ENCODE measurements around the gene PRSS16. TPM values are rescaled to one million over a fixed set of nuclear protein-coding genes. Genes with fewer than 3 reads are reported as not detected.

The PRSS16 gene
- total RNA-seq, 1 donor from 2014 or later, result 15.1 TPM

DNA sequence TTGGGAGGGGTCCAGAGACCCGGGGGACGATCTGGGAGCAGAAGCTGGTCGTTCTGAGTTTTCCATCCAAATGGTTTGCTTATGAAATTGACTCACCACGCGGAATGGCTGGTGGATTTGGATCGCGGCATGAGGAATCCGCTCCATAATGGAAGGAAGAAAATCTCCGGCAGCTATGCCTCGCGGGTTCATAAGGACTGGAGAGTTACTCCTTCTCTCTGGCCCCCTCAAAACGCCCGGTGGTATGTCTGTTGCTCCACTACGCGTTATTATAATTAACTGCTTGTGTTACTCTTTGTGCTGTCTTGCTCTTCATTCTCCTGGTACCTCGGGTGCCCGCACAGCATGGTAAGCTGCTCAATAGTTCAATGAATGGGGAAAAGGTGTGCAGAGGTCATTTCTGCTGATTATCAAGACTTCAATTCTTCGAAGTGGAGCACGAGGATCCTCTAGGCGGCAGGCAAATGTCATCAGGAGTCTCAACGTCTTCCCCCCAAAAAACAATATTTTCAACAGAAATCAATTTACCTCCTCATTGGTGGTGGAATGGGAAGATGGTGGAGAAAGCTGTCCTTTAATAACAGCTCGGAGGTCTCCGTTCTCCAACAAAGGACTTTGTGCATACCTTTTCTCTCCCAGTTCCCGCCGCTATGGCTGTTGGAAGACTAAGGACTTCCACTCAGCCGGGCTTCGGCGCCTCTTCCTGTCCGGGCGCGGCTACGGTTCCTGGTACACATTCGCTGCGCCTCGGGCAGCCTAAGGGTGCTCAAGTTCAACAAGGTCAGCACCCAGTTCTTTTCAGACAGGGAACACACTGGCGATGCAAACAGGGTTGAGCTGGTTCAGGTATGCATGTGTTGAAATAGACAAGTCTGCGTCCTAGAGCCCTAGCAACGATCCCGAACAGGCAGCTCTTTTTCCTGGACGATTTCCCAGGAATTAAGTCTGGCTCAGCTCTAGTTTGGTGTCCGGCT is 9.2 kb upstream of the PRSS16 start:
- DNase-seq, result no peak
- Histone ChIP-seq H3K4me1 (peaks cover 4% of the 10 kb centered on the region), H3K27me3 (peaks cover 99% of the 10 kb centered on the region), H3K27ac (no peak overlapping the region), H3K36me3 (no peaks in the 10 kb centered on the region), H3K4me3 (no peak overlapping the region), H3K9me3 (no peaks in the 10 kb centered on the region)
- no peak for TF ChIP-seq CTCF (IDR thresholded peaks at IDR 0.05)
- no peak for ATAC-seq
- intact Hi-C loops (cut with DNase I), result no loop called here

GRCh38 chr6:27239258-27239657 is 8.2 kb upstream of the PRSS16 start:
- H3K9me3 ChIP-seq, result no peaks in the 10 kb centered on the region
- H3K27ac ChIP-seq, result no peak overlapping the region
- no peak for DNase-seq
- intact Hi-C loops (cut with DNase I), result no loop called here
- peaks cover 97% of the 10 kb centered on the region for H3K27me3 ChIP-seq
- no peak for ATAC-seq
- no peak overlapping the region for H3K4me3 ChIP-seq
- TF ChIP-seq CTCF (IDR thresholded peaks at IDR 0.05), result no peak
- H3K4me1 ChIP-seq, result peaks cover 4% of the 10 kb centered on the region
- no peaks in the 10 kb centered on the region for H3K36me3 ChIP-seq

DNA sequence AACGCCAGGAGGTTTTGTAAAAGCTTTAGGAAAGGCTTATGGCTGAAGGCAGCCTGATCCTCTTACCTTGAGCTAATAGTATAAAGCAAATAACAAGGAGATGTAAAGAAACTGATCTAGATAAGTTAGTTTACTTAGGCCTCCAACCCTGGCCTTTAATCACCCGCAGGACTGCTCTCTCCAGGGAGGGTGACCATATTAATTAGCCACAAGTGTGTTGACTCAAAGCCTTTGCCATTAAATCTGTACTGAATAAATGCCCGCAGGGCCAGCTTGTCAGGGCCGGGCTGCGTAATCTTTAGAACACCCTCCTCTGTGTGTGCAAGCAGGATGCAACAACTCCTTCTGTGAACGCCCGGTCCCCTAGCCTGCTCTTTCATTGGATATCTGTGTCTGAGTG is 6.1 kb upstream of the PRSS16 start:
- peaks cover 96% of the 10 kb centered on the region for H3K27me3 ChIP-seq
- intact Hi-C loops (cut with DNase I), result no loop called here
- ATAC-seq (no peak), DNase-seq (no peak)
- no peaks in the 10 kb centered on the region for H3K9me3 ChIP-seq
- no peak overlapping the region for H3K27ac ChIP-seq
- H3K4me3 ChIP-seq, result no peak overlapping the region
- H3K4me1 ChIP-seq, result no peaks in the 10 kb centered on the region
- no peak for TF ChIP-seq CTCF (IDR thresholded peaks at IDR 0.05)
- no peaks in the 10 kb centered on the region for H3K36me3 ChIP-seq

DNA sequence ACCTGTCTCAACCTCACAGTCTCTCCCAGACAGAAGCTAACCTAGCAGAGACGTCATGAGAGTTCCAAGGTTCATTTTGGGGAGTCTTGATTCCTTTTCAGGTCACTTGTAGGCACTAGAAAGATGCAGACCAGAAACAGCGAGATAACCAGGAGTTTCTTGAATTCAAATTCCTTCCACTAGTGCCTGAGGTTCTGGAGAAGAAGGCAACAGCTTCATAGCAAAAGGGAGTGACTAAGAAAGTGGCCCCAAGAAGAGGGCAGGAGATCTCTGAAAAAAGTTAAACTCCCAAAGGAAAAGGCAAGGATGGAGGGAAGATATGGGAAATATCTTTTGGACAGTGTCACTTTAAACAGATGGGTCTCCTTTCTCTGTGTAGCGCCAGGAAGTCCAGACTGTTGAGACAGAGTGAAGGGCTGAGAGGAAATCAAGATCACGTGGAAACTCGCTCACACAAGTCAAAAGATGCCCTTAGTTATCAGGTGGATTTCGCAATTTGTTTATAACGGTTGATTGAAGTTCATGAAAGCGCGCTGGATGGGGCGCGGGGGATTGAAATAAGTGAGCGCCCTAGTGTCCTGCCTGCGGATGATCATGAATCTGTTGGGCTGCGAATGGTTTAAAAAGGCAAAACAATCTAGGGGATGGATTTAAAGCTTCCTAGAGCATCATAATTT is 4.8 kb upstream of the PRSS16 start:
- Histone ChIP-seq H3K4me3 (no peak overlapping the region), H3K36me3 (no peaks in the 10 kb centered on the region), H3K9me3 (no peaks in the 10 kb centered on the region), H3K27me3 (peaks cover 96% of the 10 kb centered on the region), H3K27ac (no peak overlapping the region), H3K4me1 (no peaks in the 10 kb centered on the region)
- no peak for TF ChIP-seq CTCF (IDR thresholded peaks at IDR 0.05)
- DNase-seq (no peak), ATAC-seq (no peak)
- intact Hi-C loops (cut with DNase I), result no loop called here

- ATAC-seq, result no peak
- no peak for DNase-seq
- H3K27ac ChIP-seq, result no peak overlapping the region
- intact Hi-C loops (cut with DNase I), result no loop called here
- no peak overlapping the region for H3K4me3 ChIP-seq
- no peaks in the 10 kb centered on the region for H3K4me1 ChIP-seq
- peaks cover 68% of the 10 kb centered on the region for H3K27me3 ChIP-seq
- H3K36me3 ChIP-seq, result no peaks in the 10 kb centered on the region
- no peaks in the 10 kb centered on the region for H3K9me3 ChIP-seq
- no peak for TF ChIP-seq CTCF (IDR thresholded peaks at IDR 0.05)
Measured at GRCh38 chr6:27248783-27249182, 1.3 kb downstream of the PRSS16 start.

All from upper lobe of right lung (tissue), 1 donor.